Spleen (tissue), 11 donors: ENCODE data around the gene FKRP. TPM values are rescaled to one million over a fixed set of nuclear protein-coding genes. Genes with fewer than 3 reads are reported as not detected.

Source experiments
- DNase-seq: peaks from one replicate; pipeline ENCODE4 v3.0.0-alpha.2; 2020
- H3K27ac ChIP-seq, 8 donors: fragments of 200-600 bp; sonication (generic) in 7 of 8; 1 replicate in 4 of 8; 2 replicates in 4 of 8; pipeline versions ENCODE4 v1.5.0 to v1.8.0; 2016 to 2021; ENCODE audit warnings: inconsistent platforms in 4 of 8, mild to moderate bottlenecking in 4 of 8, moderate library complexity in 1 of 8
- H3K27me3 ChIP-seq, 7 donors: fragments of 200-600 bp; sonication (generic) in 6 of 7; replicated peaks in 1 of 7; 1 replicate in 4 of 7; 2 replicates in 3 of 7; pipeline versions ENCODE4 v1.5.0 to v1.8.0; 2016 to 2021; ENCODE audit warnings: inconsistent platforms in 3 of 7, mild to moderate bottlenecking in 1 of 7
- H3K36me3 ChIP-seq, 6 donors: fragments of 200-600 bp; sonication (generic) in 5 of 6; 1 replicate in 4 of 6; 2 replicates in 2 of 6; pipeline versions ENCODE4 v1.5.0 to v1.8.0; 2016 to 2021; ENCODE audit warnings: inconsistent platforms in 2 of 6
- H3K4me1 ChIP-seq, 6 donors: fragments of 200-600 bp; sonication (generic) in 5 of 6; 1 replicate in 3 of 6; 2 replicates in 3 of 6; pipeline versions ENCODE4 v1.5.0 to v1.8.0; 2016 to 2021; ENCODE audit warnings: inconsistent platforms in 3 of 6
- H3K4me3 ChIP-seq, 8 donors: fragments of 200-600 bp; sonication (generic) in 7 of 8; 1 replicate in 4 of 8; 2 replicates in 4 of 8; pipeline versions ENCODE4 v1.5.0 to v1.8.0; 2016 to 2021; ENCODE audit warnings: inconsistent platforms in 4 of 8, mild to moderate bottlenecking in 4 of 8, moderate library complexity in 2 of 8
- H3K9me3 ChIP-seq, 8 donors: fragments of 200-600 bp; sonication (generic) in 7 of 8; 1 replicate in 4 of 8; 2 replicates in 4 of 8; pipeline versions ENCODE4 v1.5.0 to v1.8.0; 2016 to 2021; ENCODE audit warnings: inconsistent platforms in 4 of 8
- POLR2A ChIP-seq, 3 donors: fragments of 450-650 bp; IDR thresholded peaks; one replicate each; pipeline ENCODE4 v1.5.1; 2017; ENCODE audit warnings: antibody characterized with exemption in 3 of 3, mild to moderate bottlenecking in 1 of 3
- POLR2AphosphoS5 ChIP-seq, 3 donors: sonication (generic); formaldehyde crosslinking; IDR thresholded peaks; one replicate each; pipeline ENCODE4 v1.5.1; 2017; ENCODE audit warnings: antibody characterized with exemption in 3 of 3
- WGBS, 5 donors: extraction: QIAGEN DNeasy Blood & Tissue Kit in 3 of 5; methylation state at CpG; one replicate each; pipeline versions ENCODE4 v1.1.5 to v1.1.7; 2013 to 2018; 5-methylcytosine and 5-hydroxymethylcytosine counted together
- intact Hi-C: fragments of 100-400 bp; cut with DNase I; formaldehyde crosslinking; loops from one replicate; pipeline ENCODE4 v1.15.0; 2023; ENCODE audit warnings: low total_unique reads
- polyA plus RNA-seq, 3 donors: library from polyadenylated mRNA; stranded (reverse); fragments of 200-250 nt; gene quantifications; one replicate each; pipeline ENCODE4 v1.2.1, GENCODE V29; 2013
- total RNA-seq, 7 donors: library from RNA; depleted of rRNA in 3 of 7; stranded (reverse); fragments of >200 nt in 3 of 7; fragmentation: NEBNext Ultra II Directional in 4 of 7; extraction: Animal tissue kit (Norgen Biotek cat#: 25700) in 4 of 7; gene quantifications; one replicate each; pipeline versions ENCODE4 v1.1.0 to v1.2.1, GENCODE V29; 2016 to 2021
- TF ChIP-seq, protein P1 (sequence below), 11 experiments: fragments of 200-600 bp in 7 of 11; fragments of 450-650 bp in 4 of 11; sonication (generic) in 4 of 11; IDR thresholded peaks in 8 of 11; conservative IDR thresholded peaks in 3 of 11; 1 replicate in 7 of 11; 2 replicates in 4 of 11; pipeline versions ENCODE4 v1.4.0 to v1.8.0; 2016 to 2021; ENCODE audit warnings: antibody characterized with exemption in 11 of 11, inconsistent platforms in 4 of 11, mild to moderate bottlenecking in 1 of 11
- donor health status: healthy with polysubstance abuse.
- donor health status: DM: no; HTN: no; CAD: no; lungs with moderate emphysema.
- donor health status: DM: no; HTN: no; CAD: no.
- donor health status: Bipolar disorder and iron deficiency.
- donor health status: healthy.
- donor health status: DM: no; HTN: no; CAD: no.
- donor health status: DM: yes; HTN: yes; CAD: no.

Gene FKRP
- total and polyA plus RNA-seq, 10 donors = 5.3 to 24.8 (median 18.8) TPM

GRCh38 chr19:46713781-46714443 is 31.9 kb upstream of the FKRP start:
- Histone ChIP-seq H3K9me3 (no peaks in the 10 kb centered on the region), H3K36me3 (peaks cover 0 to 46% (median 33%) of the 10 kb centered on the region in 6 donors), H3K4me1 (peaks cover 33 to 81% (median 59%) of the 10 kb centered on the region in 6 donors), H3K4me3 (peak overlapping the region; percentile 50 to 93 (median 77)), H3K27ac (peak overlapping the region; percentile 84 to 98 (median 94)), H3K27me3 (no peaks in the 10 kb centered on the region)
- intact Hi-C loops = no loop called here
- peak; percentile 95 for DNase-seq
- 0 to 2% (median 1%) methylated on average over 19 to 39 of the region's 39 CpGs for WGBS, 5 donors
- TF ChIP-seq POLR2A (IDR thresholded peaks at IDR 0.05) (no peak), POLR2AphosphoS5 (IDR thresholded peaks at IDR 0.05) (peak; percentile 85 to 91 (median 88))

GRCh38 chr19:46714444-46715106 is 31.3 kb upstream of the FKRP start:
- H3K36me3 ChIP-seq = peaks cover 0 to 46% (median 28%) of the 10 kb centered on the region in 6 donors
- 1 to 4% (median 2%) methylated on average over 8 to 12 of the region's 12 CpGs for WGBS, 5 donors
- DNase-seq = no peak
- no peaks in the 10 kb centered on the region for H3K27me3 ChIP-seq
- peak overlapping the region; percentile 50 to 93 (median 77) for H3K4me3 ChIP-seq
- intact Hi-C loops = no loop called here
- TF ChIP-seq, protein P1, sequence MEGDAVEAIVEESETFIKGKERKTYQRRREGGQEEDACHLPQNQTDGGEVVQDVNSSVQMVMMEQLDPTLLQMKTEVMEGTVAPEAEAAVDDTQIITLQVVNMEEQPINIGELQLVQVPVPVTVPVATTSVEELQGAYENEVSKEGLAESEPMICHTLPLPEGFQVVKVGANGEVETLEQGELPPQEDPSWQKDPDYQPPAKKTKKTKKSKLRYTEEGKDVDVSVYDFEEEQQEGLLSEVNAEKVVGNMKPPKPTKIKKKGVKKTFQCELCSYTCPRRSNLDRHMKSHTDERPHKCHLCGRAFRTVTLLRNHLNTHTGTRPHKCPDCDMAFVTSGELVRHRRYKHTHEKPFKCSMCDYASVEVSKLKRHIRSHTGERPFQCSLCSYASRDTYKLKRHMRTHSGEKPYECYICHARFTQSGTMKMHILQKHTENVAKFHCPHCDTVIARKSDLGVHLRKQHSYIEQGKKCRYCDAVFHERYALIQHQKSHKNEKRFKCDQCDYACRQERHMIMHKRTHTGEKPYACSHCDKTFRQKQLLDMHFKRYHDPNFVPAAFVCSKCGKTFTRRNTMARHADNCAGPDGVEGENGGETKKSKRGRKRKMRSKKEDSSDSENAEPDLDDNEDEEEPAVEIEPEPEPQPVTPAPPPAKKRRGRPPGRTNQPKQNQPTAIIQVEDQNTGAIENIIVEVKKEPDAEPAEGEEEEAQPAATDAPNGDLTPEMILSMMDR (IDR thresholded peaks at IDR 0.05 in 8 of 11, conservative IDR thresholded peaks at IDR 0.05 in 3 of 11) = no peak
- TF ChIP-seq POLR2A (IDR thresholded peaks at IDR 0.05) = no peak
- TF ChIP-seq POLR2AphosphoS5 (IDR thresholded peaks at IDR 0.05) = no peak
- peak overlapping the region; percentile 84 to 98 (median 94) for H3K27ac ChIP-seq
- H3K4me1 ChIP-seq = peaks cover 36 to 88% (median 66%) of the 10 kb centered on the region in 6 donors
- no peaks in the 10 kb centered on the region for H3K9me3 ChIP-seq

DNA sequence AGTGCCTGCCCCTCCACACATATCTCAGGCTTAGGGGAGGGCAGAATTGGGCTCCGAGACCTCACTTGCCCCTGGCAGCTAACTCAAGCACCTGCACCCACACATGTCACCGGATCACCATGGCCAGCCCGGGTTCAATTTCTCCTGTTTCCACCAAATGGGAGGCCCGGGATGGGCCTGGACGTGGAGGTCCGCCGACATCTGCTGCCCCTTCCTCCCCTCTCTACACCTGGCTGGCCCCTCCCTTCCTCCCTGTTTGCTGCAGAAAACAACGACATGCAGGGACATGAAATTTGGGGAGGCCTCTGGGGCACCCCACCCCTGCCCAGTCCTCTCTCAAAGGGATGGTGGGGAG is 30.3 kb upstream of the FKRP start:
- Histone ChIP-seq H3K4me1 (peaks cover 45 to 93% (median 74%) of the 10 kb centered on the region in 6 donors), H3K36me3 (peaks cover 0 to 46% (median 28%) of the 10 kb centered on the region in 6 donors), H3K9me3 (no peaks in the 10 kb centered on the region), H3K4me3 (peak overlapping the region; percentile 55 to 93 (median 77)), H3K27ac (peak overlapping the region; percentile 87 to 98 (median 96)), H3K27me3 (no peaks in the 10 kb centered on the region)
- 4 to 16% (median 12%) methylated on average over 8 of the region's 8 CpGs for WGBS, 5 donors
- DNase-seq = peak; percentile 77
- peak in 1 of 3 donors; percentile 9 for TF ChIP-seq POLR2AphosphoS5 (IDR thresholded peaks at IDR 0.05)
- TF ChIP-seq, protein P1 (IDR thresholded peaks at IDR 0.05 in 8 of 11, conservative IDR thresholded peaks at IDR 0.05 in 3 of 11) = no peak
- intact Hi-C loops = no loop called here

DNA sequence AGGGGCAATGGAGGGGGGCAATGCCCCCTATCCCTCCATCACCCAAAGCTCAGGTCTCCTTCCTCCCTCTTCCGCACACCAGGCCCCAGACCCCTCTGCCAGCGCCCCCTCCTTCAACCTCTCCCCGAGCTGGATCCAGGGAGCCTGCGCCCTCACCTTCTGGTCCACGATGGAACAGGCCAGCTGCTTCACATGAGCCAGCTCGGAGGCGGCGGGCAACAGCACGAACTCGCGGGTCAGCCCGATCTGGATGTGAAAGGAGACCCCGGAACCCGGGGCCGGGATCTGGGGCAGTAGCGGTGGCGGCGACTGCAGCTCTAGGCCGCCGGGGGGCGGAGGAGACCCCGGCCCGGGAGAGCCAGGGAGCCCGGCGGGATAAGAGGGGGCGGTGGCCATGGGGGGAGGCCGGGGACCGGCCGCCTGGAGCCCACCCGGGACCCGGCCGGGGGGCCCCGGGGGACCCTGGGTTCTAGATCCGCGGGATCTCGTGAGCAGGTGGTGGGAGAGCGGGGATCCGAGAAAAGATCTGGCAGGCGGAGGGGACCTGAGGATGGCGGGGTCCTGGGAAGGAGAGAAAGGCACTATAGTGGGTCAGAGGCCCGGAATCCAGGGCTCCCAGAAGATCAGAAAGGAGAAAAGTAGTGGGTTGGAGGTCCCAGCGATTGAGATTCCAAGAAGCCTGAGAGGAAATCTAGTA is 29.7 kb upstream of the FKRP start:
- peaks cover 45 to 93% (median 77%) of the 10 kb centered on the region in 6 donors for H3K4me1 ChIP-seq
- peak; percentile 87 for DNase-seq
- TF ChIP-seq, protein P1 (IDR thresholded peaks at IDR 0.05 in 8 of 11, conservative IDR thresholded peaks at IDR 0.05 in 3 of 11) = peak in 1 of 11 experiments; percentile 17
- TF ChIP-seq POLR2A (IDR thresholded peaks at IDR 0.05) = no peak
- peak in 1 of 3 donors; percentile 48 for TF ChIP-seq POLR2AphosphoS5 (IDR thresholded peaks at IDR 0.05)
- intact Hi-C loops = no loop called here
- H3K4me3 ChIP-seq = peak overlapping the region; percentile 55 to 93 (median 77)
- 0 to 1% (median 1%) methylated on average over 18 to 42 of the region's 42 CpGs for WGBS, 5 donors
- no peaks in the 10 kb centered on the region for H3K27me3 ChIP-seq
- peaks cover 0 to 46% (median 28%) of the 10 kb centered on the region in 6 donors for H3K36me3 ChIP-seq
- H3K27ac ChIP-seq = peak overlapping the region; percentile 87 to 98 (median 96)
- no peaks in the 10 kb centered on the region for H3K9me3 ChIP-seq
